ENCODE results near the gene PYGB. TPM values are rescaled to one million over a fixed set of nuclear protein-coding genes. Genes with fewer than 3 reads are reported as not detected.

Gene PYGB
- total and polyA plus RNA-seq, 8 donors = 17.4 to 37.2 (median 24.2) TPM

GRCh38 chr20:25344634-25345033 lies 96.7 kb downstream of the PYGB start:
- Histone ChIP-seq H3K4me3 (no peak overlapping the region), H3K36me3 (no peaks in the 10 kb centered on the region), H3K27ac (no peak overlapping the region), H3K9me3 (no peaks in the 10 kb centered on the region), H3K27me3 (no peaks in the 10 kb centered on the region), H3K4me1 (peaks cover 23 to 34% (median 25%) of the 10 kb centered on the region in 3 donors)
- intact Hi-C loops (cut with DNase I) = no loop called here
- TF ChIP-seq CTCF (IDR thresholded peaks at IDR 0.05) = no peak
- 94 to 99% methylated on average over 3 of the region's 3 CpGs for WGBS, 2 donors
- ATAC-seq (no peak), DNase-seq (no peak), FAIRE-seq (no peak)

GRCh38 chr20:25345721-25346120 lies 97.8 kb downstream of the PYGB start:
- Histone ChIP-seq H3K9me3 (no peaks in the 10 kb centered on the region), H3K4me3 (no peak overlapping the region), H3K27me3 (no peaks in the 10 kb centered on the region), H3K27ac (no peak overlapping the region), H3K4me1 (peaks cover 13 to 23% (median 14%) of the 10 kb centered on the region in 3 donors), H3K36me3 (no peaks in the 10 kb centered on the region)
- 34 to 44% methylated on average over 1 of the region's 1 CpG for WGBS, 2 donors
- no peak for FAIRE-seq
- DNase-seq = no peak
- no peak for ATAC-seq
- intact Hi-C loops (cut with DNase I) = no loop called here
- TF ChIP-seq CTCF (IDR thresholded peaks at IDR 0.05) = no peak

GRCh38 chr20:25346349-25346748 lies 98.5 kb downstream of the PYGB start:
- Histone ChIP-seq H3K4me3 (no peak overlapping the region), H3K27me3 (no peaks in the 10 kb centered on the region), H3K36me3 (no peaks in the 10 kb centered on the region), H3K9me3 (no peaks in the 10 kb centered on the region), H3K27ac (no peak overlapping the region), H3K4me1 (peaks cover 8 to 19% (median 11%) of the 10 kb centered on the region in 3 donors)
- FAIRE-seq = no peak
- TF ChIP-seq CTCF (IDR thresholded peaks at IDR 0.05) = no peak
- no peak for ATAC-seq
- 93 to 95% methylated on average over 6 of the region's 6 CpGs for WGBS, 2 donors
- DNase-seq = no peak
- intact Hi-C loops (cut with DNase I) = no loop called here

Other genes with a start within 250 kb of the PYGB start
- 10 to 100 TPM; 30.4 to 47.2 (median 36.0) TPM for gene ACSS1, start 189.9 kb upstream of the PYGB start, total RNA-seq
- gene ACSS1, start 189.9 kb upstream of the PYGB start, polyA plus RNA-seq = 10 to 100 TPM; 34.6 to 43.7 TPM
- gene VSX1, start 165.9 kb upstream of the PYGB start, total RNA-seq = under 1 TPM; 0.13 to 0.31 (median 0.23) TPM
- gene VSX1, start 165.9 kb upstream of the PYGB start, polyA plus RNA-seq = under 1 TPM; 0.08 to 0.77 TPM
- gene ENTPD6, start 52.4 kb upstream of the PYGB start, total RNA-seq = 10 to 100 TPM; 31.4 to 63.0 (median 41.6) TPM
- 10 to 100 TPM; 99.0 to 99.3 TPM for gene ENTPD6, start 52.4 kb upstream of the PYGB start, polyA plus RNA-seq
- gene ABHD12, start 142.8 kb downstream of the PYGB start, total RNA-seq = 10 to 100 TPM; 44.4 to 73.0 (median 53.9) TPM
- gene ABHD12, start 142.8 kb downstream of the PYGB start, polyA plus RNA-seq = 10 to 100 TPM; 55.9 to 64.3 TPM
- gene GINS1, start 159.6 kb downstream of the PYGB start, total RNA-seq = under 1 TPM; 0.32 to 0.98 (median 0.50) TPM
- gene GINS1, start 159.6 kb downstream of the PYGB start, polyA plus RNA-seq = under 1 TPM; 0.46 to 0.52 TPM

Data from pancreas (tissue), 10 donors.